Measurements from ENCODE around the gene TLR6. TPM values are rescaled to one million over a fixed set of nuclear protein-coding genes. Genes with fewer than 3 reads are reported as not detected.
"Not testable (repeated sequence)": the region's sequence is repeated elsewhere in the genome, so short reads cannot be mapped to it uniquely, and the experiment has no call there.

TLR6 gene
- total RNA-seq, 1 donor from 2014 or later, result not detected

- Mint-ChIP-seq H3K4me1 (ENCODE audit: low read depth, unreplicated experiment) (no peaks in the 10 kb centered on the region), H3K9me3 (ENCODE audit: unreplicated experiment) (no peaks in the 10 kb centered on the region), H3K27me3 (ENCODE audit: unreplicated experiment) (no peaks in the 10 kb centered on the region), H3K4me3 (ENCODE audit: unreplicated experiment) (no peak overlapping the region), H3K27ac (ENCODE audit: unreplicated experiment) (no peak overlapping the region), H3K36me3 (ENCODE audit: unreplicated experiment) (peaks cover 4% of the 10 kb centered on the region)
- TF ChIP-seq CTCF (IDR thresholded peaks at IDR 0.05; ENCODE audit: partially characterized antibody, unreplicated experiment), result peak; percentile 48
- DNase-seq, result no peak
These were observed 73.5 kb downstream of the TLR6 start for GRCh38 chr4:38783109-38783460.

GRCh38 chr4:38782452-38783108 is 74.0 kb downstream of the TLR6 start, which contains the start of gene TLR10:
Gene TLR10 (minus strand): TSS chr4:38782990. CDS start chr4:38775590, 7,400 bp downstream.
- Mint-ChIP-seq H3K36me3 (ENCODE audit: unreplicated experiment) (peaks cover 4% of the 10 kb centered on the region), H3K9me3 (ENCODE audit: unreplicated experiment) (no peaks in the 10 kb centered on the region), H3K27me3 (ENCODE audit: unreplicated experiment) (no peaks in the 10 kb centered on the region), H3K4me1 (ENCODE audit: low read depth, unreplicated experiment) (no peaks in the 10 kb centered on the region), H3K4me3 (ENCODE audit: unreplicated experiment) (no peak within 1 kb of the TSS), H3K27ac (ENCODE audit: unreplicated experiment) (no peak within 1 kb of the TSS)
- no peak for DNase-seq
- peak; percentile 84 for TF ChIP-seq CTCF (IDR thresholded peaks at IDR 0.05; ENCODE audit: partially characterized antibody, unreplicated experiment)

GRCh38 chr4:38781854-38782261 is 74.8 kb downstream of the TLR6 start:
- Mint-ChIP-seq H3K27ac (ENCODE audit: unreplicated experiment) (no peak overlapping the region), H3K9me3 (ENCODE audit: unreplicated experiment) (no peaks in the 10 kb centered on the region), H3K4me3 (ENCODE audit: unreplicated experiment) (no peak overlapping the region), H3K36me3 (ENCODE audit: unreplicated experiment) (peaks cover 4% of the 10 kb centered on the region), H3K27me3 (ENCODE audit: unreplicated experiment) (no peaks in the 10 kb centered on the region), H3K4me1 (ENCODE audit: low read depth, unreplicated experiment) (no peaks in the 10 kb centered on the region)
- no peak for TF ChIP-seq CTCF (IDR thresholded peaks at IDR 0.05; ENCODE audit: partially characterized antibody, unreplicated experiment)
- no peak for DNase-seq

- no peaks in the 10 kb centered on the region for H3K4me1 Mint-ChIP-seq (ENCODE audit: low read depth, unreplicated experiment)
- no peak for DNase-seq
- no peaks in the 10 kb centered on the region for H3K9me3 Mint-ChIP-seq (ENCODE audit: unreplicated experiment)
- H3K36me3 Mint-ChIP-seq (ENCODE audit: unreplicated experiment), result peaks cover 4% of the 10 kb centered on the region
- TF ChIP-seq CTCF (IDR thresholded peaks at IDR 0.05; ENCODE audit: partially characterized antibody, unreplicated experiment), result peak; percentile 2
- H3K4me3 Mint-ChIP-seq (ENCODE audit: unreplicated experiment), result no peak overlapping the region
- no peak overlapping the region for H3K27ac Mint-ChIP-seq (ENCODE audit: unreplicated experiment)
- H3K27me3 Mint-ChIP-seq (ENCODE audit: unreplicated experiment), result no peaks in the 10 kb centered on the region
These were observed 75.7 kb downstream of the TLR6 start for GRCh38 chr4:38780833-38781484.

- Mint-ChIP-seq H3K27ac (ENCODE audit: unreplicated experiment) (no peak overlapping the region), H3K4me3 (ENCODE audit: unreplicated experiment) (no peak overlapping the region), H3K4me1 (ENCODE audit: low read depth, unreplicated experiment) (no peaks in the 10 kb centered on the region), H3K36me3 (ENCODE audit: unreplicated experiment) (peaks cover 4% of the 10 kb centered on the region), H3K27me3 (ENCODE audit: unreplicated experiment) (no peaks in the 10 kb centered on the region), H3K9me3 (ENCODE audit: unreplicated experiment) (no peaks in the 10 kb centered on the region)
- no peak for TF ChIP-seq CTCF (IDR thresholded peaks at IDR 0.05; ENCODE audit: partially characterized antibody, unreplicated experiment)
- DNase-seq, result no peak
These were observed 76.8 kb downstream of the TLR6 start for GRCh38 chr4:38779790-38780189.

- not testable (repeated sequence) for H3K4me3 Mint-ChIP-seq (ENCODE audit: unreplicated experiment); H3K4me1 Mint-ChIP-seq (ENCODE audit: low read depth, unreplicated experiment); DNase-seq; H3K27ac Mint-ChIP-seq (ENCODE audit: unreplicated experiment); H3K9me3 Mint-ChIP-seq (ENCODE audit: unreplicated experiment); H3K36me3 Mint-ChIP-seq (ENCODE audit: unreplicated experiment); H3K27me3 Mint-ChIP-seq (ENCODE audit: unreplicated experiment)
These were observed 78.7 kb downstream of the TLR6 start for GRCh38 chr4:38777925-38778324.

Data from glutamatergic neuron (in vitro differentiated cells).